GM19395 (cell line): ENCODE results near the gene PCOLCE2.
"Not testable (repeated sequence)": the region's sequence is repeated elsewhere in the genome, so short reads cannot be mapped to it uniquely, and the experiment has no call there.

Experiments used
- ATAC-seq: cut with Tn5 transposase; IDR thresholded peaks from one replicate; pipeline ENCODE4 v1.9.1; 2021; ENCODE audit warnings: mild to moderate bottlenecking, moderate library complexity; ENCODE audit not compliant: unreplicated experiment

The PCOLCE2 gene

GRCh38 chr3:142904639-142905436 lies 16.0 kb upstream of the PCOLCE2 start:
- peak; percentile 65 for ATAC-seq

GRCh38 chr3:142902356-142902755 lies 13.5 kb upstream of the PCOLCE2 start:
- ATAC-seq, result no peak

DNA sequence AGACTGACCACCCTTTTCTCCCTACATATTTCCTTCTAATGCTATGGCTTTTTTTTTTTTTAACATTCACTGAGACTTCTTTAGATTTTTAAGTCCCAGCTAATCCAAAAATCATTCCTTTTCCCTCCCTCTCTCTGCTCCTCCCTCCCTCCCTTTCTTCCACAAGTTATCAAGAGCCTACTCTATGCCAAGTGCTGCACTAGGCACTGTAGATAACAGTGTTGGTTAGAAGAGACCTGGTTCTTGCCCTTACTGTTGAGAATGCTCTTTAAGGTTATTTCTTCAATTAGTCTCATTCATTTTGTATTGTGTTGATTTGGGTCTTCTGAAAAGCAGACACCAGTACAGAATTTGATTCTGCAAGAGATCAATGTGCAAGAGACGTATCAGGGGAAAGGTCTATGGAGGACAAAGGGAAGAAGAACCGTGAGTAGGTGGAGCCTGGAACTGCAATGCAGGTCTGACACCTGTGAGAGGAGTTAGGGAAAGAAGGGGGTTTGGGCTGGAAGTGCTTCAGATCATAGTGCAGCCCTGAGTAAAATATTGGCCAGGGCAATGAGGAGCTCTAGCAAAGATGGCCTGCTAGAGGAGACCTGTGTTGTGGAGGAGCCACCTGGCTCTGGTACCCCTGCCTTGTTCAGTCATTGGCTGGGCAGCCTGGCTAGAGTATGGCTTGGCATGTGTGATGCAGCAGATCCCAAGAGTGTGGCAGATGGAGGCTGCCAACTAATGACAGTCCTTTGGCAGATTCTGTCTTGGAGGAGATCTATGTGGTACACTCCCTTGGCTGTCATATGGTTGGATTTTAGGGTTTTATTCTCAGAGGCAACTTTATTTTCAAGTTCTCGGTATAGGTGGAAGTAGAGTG lies 9.7 kb upstream of the PCOLCE2 start:
- no peak for ATAC-seq

DNA sequence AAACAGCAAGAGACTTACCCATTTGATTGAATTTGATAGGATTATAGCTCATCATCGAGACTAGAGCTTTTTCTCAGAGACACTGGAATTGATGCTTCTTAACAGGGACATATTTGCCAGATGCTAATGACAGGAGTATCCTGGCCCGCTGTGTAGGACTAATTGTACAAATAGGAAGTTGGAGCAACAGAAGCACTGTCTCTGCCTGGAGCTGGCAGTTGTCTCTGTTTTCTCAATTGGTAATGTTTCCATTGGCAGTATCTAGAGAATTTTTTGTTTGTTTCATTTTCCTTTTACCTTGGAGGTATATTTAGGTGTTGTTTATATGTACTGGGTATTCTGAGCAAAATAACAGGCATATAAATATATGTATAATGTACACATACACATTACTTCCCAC lies 8.9 kb upstream of the PCOLCE2 start:
- ATAC-seq, result no peak

DNA sequence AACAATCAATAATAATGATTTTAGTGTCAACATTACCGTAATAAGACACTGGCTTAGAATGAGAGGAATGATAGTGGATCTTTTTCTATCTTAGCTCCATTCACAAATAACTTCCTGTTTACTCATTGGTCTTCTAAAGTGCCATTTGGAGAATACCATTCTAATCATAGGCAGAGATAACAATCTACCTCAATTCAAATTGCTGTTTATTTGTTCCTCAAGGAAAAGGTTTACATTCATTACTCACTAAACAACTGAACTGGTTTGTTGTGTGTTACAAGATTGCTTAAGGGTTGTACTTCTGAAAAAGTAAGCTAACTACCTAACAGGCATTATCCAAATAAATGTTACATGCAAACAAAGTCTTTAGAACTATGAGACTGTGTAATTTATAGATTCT lies 8.1 kb upstream of the PCOLCE2 start:
- no peak for ATAC-seq

GRCh38 chr3:142896201-142896755 lies 7.4 kb upstream of the PCOLCE2 start:
- no peak for ATAC-seq

DNA sequence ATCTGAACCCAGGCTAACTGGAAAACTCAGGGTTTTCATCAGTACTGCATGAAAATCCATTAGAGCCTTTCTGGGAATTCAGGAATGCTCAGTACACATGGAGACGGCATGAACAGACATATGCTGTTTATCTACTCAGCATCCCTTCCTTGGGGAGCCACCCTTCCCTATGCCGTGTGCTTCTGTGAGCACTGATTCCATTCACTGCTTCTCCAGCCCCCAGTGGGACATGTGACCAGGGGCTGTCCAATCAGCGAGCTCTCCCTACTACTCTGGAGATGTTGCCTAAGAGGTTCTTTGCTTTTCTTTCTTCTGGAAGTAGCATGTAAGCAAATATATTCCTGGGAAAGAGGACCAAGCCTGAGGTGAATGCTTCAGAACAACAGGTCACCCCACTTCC lies 5.6 kb upstream of the PCOLCE2 start:
- ATAC-seq, result no peak

- ATAC-seq, result no peak
Observed at GRCh38 chr3:142892714-142893113, 3.8 kb upstream of the PCOLCE2 start.

GRCh38 chr3:142890592-142890991 lies 1.7 kb upstream of the PCOLCE2 start:
- ATAC-seq, result no peak

DNA sequence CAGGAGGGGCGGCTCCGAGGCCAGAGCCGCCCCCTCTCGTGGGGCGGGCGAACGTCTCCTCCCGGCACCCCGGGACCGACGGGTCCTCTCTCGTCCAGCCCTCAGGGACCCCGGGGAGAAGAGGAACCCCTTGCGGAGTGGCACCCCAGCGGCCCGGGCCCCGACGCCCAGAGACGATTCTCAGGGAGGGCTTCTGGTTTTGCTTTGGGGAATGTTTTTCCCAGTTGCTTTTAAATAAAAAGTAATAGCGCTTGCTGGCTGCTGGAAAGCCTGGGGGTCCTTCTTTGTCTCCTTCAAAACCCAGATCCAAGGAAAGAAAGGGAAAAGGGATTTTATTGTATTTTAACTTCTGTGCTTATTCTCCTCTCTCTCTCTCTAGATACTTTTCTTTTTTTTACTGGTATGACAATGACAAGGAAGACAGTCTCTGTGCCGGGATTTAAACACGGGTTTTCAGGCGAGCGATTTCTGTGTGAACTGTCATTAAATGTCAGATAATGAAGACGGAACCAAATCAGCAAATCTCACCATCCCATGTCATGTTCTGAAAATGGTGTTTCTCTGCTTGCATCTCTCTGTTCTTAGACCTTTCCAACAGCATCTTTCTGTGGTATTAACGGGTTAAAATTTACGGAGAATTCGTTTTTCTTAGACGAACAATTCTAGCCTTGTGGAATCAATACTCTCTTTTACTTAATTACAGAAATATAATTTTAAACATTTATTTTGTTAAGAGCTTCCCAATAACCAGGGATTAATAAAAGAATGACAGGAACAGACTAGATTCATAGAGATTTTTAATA lies 530 bp upstream of the PCOLCE2 start:
- ATAC-seq, result no peak

- no peak for ATAC-seq
Observed at GRCh38 chr3:142888099-142888480, 793 bp downstream of the PCOLCE2 start.

- ATAC-seq, result no peak
Observed at GRCh38 chr3:142886940-142887339, 1.9 kb downstream of the PCOLCE2 start.

- no peak for ATAC-seq
Observed at GRCh38 chr3:142886021-142886420, 2.9 kb downstream of the PCOLCE2 start.

DNA sequence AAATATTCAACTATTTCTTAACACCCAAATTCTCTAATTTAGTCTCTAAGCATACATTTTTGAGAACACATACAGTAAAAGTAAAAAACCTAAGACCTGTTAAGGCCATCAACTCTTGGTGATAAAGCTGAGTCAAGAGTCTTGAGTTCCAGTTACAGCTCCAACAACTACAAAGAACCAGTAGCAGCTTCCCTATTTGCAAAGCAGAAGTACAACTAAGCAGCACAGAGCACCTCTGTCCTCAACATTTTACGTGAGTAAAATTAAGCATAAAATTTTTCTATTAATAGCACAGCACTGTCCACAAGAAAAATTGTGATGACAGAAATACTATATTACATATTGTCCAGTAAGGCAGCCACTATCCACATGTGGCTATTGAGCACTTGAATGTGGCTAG lies 4.4 kb downstream of the PCOLCE2 start:
- ATAC-seq, result no peak

GRCh38 chr3:142883534-142883933 lies 5.3 kb downstream of the PCOLCE2 start:
- ATAC-seq, result not testable (repeated sequence)

DNA sequence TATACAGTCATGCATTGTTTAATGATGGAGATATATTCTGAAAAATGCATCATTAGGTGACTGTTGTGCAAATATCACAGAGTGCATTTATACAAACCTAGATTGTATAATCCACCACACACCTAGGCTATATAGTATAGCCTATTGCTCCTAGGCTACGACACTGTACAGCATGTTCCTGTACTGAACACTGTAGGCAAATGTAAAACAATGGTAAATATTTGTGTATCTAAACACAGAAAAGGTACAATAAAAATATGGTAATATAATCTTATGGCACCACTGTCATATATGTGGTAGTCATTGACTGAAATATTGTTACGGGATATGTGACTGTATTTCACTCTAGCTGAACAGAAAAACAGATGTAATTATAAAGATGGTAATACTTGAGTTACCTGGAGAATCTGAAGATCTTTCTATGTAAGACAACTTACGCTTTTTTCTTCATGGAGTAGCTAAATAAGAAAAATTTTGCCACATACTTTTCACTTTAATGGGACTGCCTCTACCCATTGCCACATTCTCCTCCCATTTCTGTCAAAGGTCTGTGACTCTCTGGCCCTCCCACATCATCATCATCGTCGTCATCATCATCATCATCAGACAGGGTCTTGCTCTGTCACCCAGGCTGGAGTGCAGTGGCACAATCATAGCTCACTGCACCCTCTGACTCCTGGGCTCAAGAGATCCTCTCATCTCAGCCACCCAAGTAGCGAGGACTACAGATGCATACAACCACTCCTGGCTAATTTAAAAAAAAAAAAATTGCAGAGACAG lies 7.2 kb downstream of the PCOLCE2 start:
- ATAC-seq, result no peak

DNA sequence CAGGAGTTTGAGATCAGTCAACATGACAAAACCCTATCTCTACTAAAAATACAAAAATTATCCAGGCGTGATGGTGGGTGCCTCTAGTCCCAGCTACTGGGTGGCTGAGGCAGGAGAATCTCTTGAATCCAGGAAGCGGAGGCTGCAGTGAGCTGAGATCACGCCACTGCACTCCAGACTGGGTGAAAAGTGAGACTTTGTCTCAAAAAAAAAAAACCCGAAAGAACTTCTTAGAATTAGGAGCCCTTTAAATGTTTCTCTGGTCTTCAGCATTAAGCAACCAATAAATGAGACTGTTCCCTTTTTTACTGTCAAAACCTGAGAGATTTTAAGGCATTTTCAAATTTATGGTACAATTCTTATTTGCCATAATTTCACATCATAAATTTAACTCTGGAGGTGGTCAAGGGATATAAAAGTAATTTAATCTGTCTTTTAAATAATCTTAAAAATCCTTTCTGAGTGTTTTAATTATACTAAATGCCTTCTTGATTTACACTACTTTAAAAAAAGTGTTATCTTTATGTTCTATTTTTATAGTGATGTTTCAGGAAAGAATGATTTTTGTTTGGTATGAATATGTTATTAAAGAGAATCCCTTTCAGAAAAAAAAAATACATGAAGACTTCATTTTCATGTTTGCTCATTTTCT lies 10.1 kb downstream of the PCOLCE2 start:
- no peak for ATAC-seq

- ATAC-seq, result no peak
Observed at GRCh38 chr3:142876417-142876816, 12.5 kb downstream of the PCOLCE2 start.

- ATAC-seq, result no peak
Observed at GRCh38 chr3:142875583-142876207, 13.2 kb downstream of the PCOLCE2 start.
